ENCODE data around the gene CEP70.
"Not testable (repeated sequence)": the region's sequence is repeated elsewhere in the genome, so short reads cannot be mapped to it uniquely, and the experiment has no call there.

DNA sequence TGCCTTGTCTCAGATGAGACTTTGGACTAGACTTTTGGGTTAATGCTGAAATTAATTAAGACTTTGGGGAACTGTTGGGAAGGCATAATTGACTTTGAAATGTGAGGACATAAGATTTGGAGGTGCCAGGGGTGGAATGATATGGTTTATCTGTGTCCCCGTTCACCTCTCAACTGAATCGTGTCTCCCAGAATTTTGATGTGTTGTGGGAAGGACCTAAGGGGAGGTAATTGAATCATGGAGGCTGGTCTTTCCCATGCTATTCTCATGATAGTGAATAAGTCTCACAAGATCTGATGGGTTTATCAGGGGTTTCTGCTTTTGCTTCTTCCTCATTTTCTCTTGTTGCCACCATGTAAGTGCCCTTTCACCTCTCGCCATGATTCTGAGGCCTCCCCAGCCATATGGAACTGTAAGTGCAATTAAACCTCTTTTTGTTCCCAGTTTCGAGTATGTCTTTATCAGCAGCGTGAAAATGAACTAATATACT lies 10.1 kb upstream of the CEP70 start:
- TF ChIP-seq, protein P1, sequence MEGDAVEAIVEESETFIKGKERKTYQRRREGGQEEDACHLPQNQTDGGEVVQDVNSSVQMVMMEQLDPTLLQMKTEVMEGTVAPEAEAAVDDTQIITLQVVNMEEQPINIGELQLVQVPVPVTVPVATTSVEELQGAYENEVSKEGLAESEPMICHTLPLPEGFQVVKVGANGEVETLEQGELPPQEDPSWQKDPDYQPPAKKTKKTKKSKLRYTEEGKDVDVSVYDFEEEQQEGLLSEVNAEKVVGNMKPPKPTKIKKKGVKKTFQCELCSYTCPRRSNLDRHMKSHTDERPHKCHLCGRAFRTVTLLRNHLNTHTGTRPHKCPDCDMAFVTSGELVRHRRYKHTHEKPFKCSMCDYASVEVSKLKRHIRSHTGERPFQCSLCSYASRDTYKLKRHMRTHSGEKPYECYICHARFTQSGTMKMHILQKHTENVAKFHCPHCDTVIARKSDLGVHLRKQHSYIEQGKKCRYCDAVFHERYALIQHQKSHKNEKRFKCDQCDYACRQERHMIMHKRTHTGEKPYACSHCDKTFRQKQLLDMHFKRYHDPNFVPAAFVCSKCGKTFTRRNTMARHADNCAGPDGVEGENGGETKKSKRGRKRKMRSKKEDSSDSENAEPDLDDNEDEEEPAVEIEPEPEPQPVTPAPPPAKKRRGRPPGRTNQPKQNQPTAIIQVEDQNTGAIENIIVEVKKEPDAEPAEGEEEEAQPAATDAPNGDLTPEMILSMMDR (IDR thresholded peaks at IDR 0.05; ENCODE audit: insufficient read depth, low read depth, low read length) = not testable (repeated sequence)
- not testable (repeated sequence) for TF ChIP-seq EZH2 (IDR thresholded peaks at IDR 0.05; ENCODE audit: insufficient read depth, low read length)
